Measurements from ENCODE around the gene AGPAT1. TPM values are rescaled to one million over a fixed set of nuclear protein-coding genes. Genes with fewer than 3 reads are reported as not detected.

AGPAT1 gene
- total and polyA plus RNA-seq, 2 of the 13 experiments (the other 11 are each of a cell fraction or from before 2014, with no cell fraction given) = 51.3 to 139 TPM

DNA sequence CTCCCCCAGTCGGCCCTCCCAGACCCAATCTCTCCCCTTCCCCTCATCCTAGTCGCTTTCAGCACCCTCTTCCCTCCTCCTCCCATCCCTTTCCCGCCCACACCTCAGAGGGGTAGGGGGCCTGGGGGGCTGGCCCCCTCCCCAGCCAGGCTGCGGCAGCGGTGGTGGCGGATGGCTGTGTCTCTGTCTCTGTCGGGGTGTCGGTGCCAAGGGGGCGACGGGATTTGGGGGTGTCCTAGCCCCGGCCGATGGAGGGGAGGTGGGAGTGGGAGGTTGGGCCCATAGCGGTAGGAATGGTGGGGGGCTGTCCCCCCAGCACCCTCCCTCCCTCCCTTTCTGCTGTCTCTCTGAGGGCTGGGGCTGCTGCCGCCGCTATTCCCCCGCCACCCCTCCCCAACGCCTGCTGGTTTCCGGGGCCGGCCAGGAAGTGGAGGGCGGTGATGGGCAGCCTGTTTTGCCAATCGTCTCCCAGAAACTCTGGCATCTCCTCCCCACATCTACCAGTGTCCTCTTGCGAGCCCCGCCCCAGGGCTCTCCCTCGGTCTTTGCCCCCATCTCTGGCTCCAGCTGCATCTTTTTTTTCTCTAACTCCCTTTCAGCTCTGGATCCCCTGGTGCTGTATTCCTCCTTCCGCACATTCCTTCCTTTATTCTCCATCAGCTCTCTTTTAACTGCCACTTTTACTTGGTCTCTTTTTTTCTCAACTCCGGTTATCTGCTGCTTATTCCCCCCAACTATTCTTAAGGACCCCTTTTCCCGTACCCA lies at the start of gene AGPAT1 (continued):
- no peak for TF ChIP-seq TCF12 (IDR thresholded peaks at IDR 0.05)
- TF ChIP-seq TCF12 (CRISPR knock-in tag; IDR thresholded peaks at IDR 0.05) = no peak
- no peak for TF ChIP-seq ZNF501 (CRISPR knock-in tag; IDR thresholded peaks at IDR 0.05)
- no peak for TF ChIP-seq HMG20A (CRISPR knock-in tag; IDR thresholded peaks at IDR 0.05; ENCODE audit: borderline replicate concordance)
- TF ChIP-seq SMC3 (IDR thresholded peaks at IDR 0.05; ENCODE audit: low read length) = no peak
- no peak for TF ChIP-seq SATB2 (CRISPR knock-in tag; IDR thresholded peaks at IDR 0.05)
- TF ChIP-seq, protein P1, sequence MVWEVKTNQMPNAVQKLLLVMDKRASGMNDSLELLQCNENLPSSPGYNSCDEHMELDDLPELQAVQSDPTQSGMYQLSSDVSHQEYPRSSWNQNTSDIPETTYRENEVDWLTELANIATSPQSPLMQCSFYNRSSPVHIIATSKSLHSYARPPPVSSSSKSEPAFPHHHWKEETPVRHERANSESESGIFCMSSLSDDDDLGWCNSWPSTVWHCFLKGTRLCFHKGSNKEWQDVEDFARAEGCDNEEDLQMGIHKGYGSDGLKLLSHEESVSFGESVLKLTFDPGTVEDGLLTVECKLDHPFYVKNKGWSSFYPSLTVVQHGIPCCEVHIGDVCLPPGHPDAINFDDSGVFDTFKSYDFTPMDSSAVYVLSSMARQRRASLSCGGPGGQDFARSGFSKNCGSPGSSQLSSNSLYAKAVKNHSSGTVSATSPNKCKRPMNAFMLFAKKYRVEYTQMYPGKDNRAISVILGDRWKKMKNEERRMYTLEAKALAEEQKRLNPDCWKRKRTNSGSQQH (CRISPR knock-in tag; IDR thresholded peaks at IDR 0.05; ENCODE audit: low read depth) = peak; percentile 74; the same call in 1 of the 2 replicates
- no peak for TF ChIP-seq HDAC2 (CRISPR knock-in tag; IDR thresholded peaks at IDR 0.05)
- TF ChIP-seq ZNF670 (CRISPR knock-in tag; IDR thresholded peaks at IDR 0.05; ENCODE audit: borderline replicate concordance) = no peak
- no peak for TF ChIP-seq CENPX (CRISPR knock-in tag; IDR thresholded peaks at IDR 0.05)
- TF ChIP-seq TBP (CRISPR knock-in tag; IDR thresholded peaks at IDR 0.05) = no peak
- TF ChIP-seq NCOR1 (IDR thresholded peaks at IDR 0.05; ENCODE audit: borderline replicate concordance, low read length) = peak; percentile 69; the same call in 1 of the 2 replicates
- no peak; the same call in 1 of the 2 replicates for TF ChIP-seq KDM6A (CRISPR knock-in tag; IDR thresholded peaks at IDR 0.05; ENCODE audit: low read depth)
- TF ChIP-seq PHF8 (CRISPR knock-in tag; IDR thresholded peaks at IDR 0.05) = peak; percentile 70
- TF ChIP-seq, protein P2, sequence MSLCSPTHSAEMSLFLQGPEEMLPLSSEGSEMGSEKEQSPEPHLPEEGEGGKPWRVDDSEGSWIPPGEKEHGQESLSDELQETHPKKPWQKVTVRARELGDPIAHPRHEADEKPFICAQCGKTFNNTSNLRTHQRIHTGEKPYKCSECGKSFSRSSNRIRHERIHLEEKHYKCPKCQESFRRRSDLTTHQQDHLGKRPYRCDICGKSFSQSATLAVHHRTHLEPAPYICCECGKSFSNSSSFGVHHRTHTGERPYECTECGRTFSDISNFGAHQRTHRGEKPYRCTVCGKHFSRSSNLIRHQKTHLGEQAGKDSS (CRISPR knock-in tag; IDR thresholded peaks at IDR 0.05; ENCODE audit: borderline replicate concordance, low read depth) = peak; percentile 55; the same call in 1 of the 2 replicates
- peak; percentile 65; the same call in 1 of the 2 replicates for TF ChIP-seq SP5 (CRISPR knock-in tag; IDR thresholded peaks at IDR 0.05; ENCODE audit: borderline replicate concordance, low read depth)
- peak; percentile 99 for TF ChIP-seq SRSF1 (optimal IDR thresholded peaks at IDR 0.05; ENCODE audit: low read depth, low read length)
- no peak for TF ChIP-seq NONO (IDR thresholded peaks at IDR 0.05)
- 0 out of 2 replicates have a peak, but pooled peaks have one; percentile 40 for TF ChIP-seq NONO (CRISPR knock-in tag; conservative IDR thresholded peaks at IDR 0.05)
- TF ChIP-seq, protein P3, sequence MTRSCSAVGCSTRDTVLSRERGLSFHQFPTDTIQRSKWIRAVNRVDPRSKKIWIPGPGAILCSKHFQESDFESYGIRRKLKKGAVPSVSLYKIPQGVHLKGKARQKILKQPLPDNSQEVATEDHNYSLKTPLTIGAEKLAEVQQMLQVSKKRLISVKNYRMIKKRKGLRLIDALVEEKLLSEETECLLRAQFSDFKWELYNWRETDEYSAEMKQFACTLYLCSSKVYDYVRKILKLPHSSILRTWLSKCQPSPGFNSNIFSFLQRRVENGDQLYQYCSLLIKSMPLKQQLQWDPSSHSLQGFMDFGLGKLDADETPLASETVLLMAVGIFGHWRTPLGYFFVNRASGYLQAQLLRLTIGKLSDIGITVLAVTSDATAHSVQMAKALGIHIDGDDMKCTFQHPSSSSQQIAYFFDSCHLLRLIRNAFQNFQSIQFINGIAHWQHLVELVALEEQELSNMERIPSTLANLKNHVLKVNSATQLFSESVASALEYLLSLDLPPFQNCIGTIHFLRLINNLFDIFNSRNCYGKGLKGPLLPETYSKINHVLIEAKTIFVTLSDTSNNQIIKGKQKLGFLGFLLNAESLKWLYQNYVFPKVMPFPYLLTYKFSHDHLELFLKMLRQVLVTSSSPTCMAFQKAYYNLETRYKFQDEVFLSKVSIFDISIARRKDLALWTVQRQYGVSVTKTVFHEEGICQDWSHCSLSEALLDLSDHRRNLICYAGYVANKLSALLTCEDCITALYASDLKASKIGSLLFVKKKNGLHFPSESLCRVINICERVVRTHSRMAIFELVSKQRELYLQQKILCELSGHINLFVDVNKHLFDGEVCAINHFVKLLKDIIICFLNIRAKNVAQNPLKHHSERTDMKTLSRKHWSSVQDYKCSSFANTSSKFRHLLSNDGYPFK (CRISPR knock-in tag; IDR thresholded peaks at IDR 0.05; ENCODE audit: borderline replicate concordance) = peak; percentile 43; the same call in 1 of the 2 replicates
- TF ChIP-seq ARNT (IDR thresholded peaks at IDR 0.05) = no peak
- TF ChIP-seq ISL2 (CRISPR knock-in tag; IDR thresholded peaks at IDR 0.05) = peak; percentile 58; the same call in 1 of the 2 replicates
- TF ChIP-seq, protein P4, sequence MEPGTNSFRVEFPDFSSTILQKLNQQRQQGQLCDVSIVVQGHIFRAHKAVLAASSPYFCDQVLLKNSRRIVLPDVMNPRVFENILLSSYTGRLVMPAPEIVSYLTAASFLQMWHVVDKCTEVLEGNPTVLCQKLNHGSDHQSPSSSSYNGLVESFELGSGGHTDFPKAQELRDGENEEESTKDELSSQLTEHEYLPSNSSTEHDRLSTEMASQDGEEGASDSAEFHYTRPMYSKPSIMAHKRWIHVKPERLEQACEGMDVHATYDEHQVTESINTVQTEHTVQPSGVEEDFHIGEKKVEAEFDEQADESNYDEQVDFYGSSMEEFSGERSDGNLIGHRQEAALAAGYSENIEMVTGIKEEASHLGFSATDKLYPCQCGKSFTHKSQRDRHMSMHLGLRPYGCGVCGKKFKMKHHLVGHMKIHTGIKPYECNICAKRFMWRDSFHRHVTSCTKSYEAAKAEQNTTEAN (CRISPR knock-in tag; conservative IDR thresholded peaks at IDR 0.05) = no peak
- TF ChIP-seq ZNF12 (CRISPR knock-in tag; IDR thresholded peaks at IDR 0.05) = no peak
- TF ChIP-seq NFIC (IDR thresholded peaks at IDR 0.05; ENCODE audit: low read length) = no peak
- no peak for TF ChIP-seq ZNF720 (CRISPR knock-in tag; IDR thresholded peaks at IDR 0.05)
